WTC11 (cell line): ENCODE measurements around the gene HES5. TPM values are rescaled to one million over a fixed set of nuclear protein-coding genes. Genes with fewer than 3 reads are reported as not detected.

Source experiments
- ATAC-seq: fragments of 200-7000 bp; cut with Tn5 transposase; 2 replicates; pipeline ENCODE4 v1.10.0; 2021; ENCODE audit warnings: mild to moderate bottlenecking, moderate library complexity
- CTCF ChIA-PET: fragments of 300-600 bp; sonication (Branson Sonifier 250); formaldehyde crosslinking; loops from one replicate; lab custom pipeline; 2021; ENCODE audit warnings: antibody characterized with exemption; lab: Charles Lee
- POLR2A ChIA-PET: fragments of 350-600 bp; sonication (Branson Sonifier 250); formaldehyde crosslinking; loops from one replicate; lab custom pipeline; 2021; ENCODE audit warnings: antibody characterized with exemption; lab: Charles Lee
- DNase-seq: peaks from one replicate; pipeline ENCODE4 v3.0.0; 2021; ENCODE audit warnings: low spot score
- H3K27ac Mint-ChIP-seq: 2 replicates; pipeline ENCODE4 v1.8.0; 2021; ENCODE audit warnings: mixed read lengths
- H3K27me3 Mint-ChIP-seq: 2 replicates; pipeline ENCODE4 v1.8.0; 2021; ENCODE audit warnings: low read depth, mild to moderate bottlenecking, moderate library complexity, mixed read lengths
- H3K36me3 Mint-ChIP-seq: 2 replicates; pipeline ENCODE4 v1.8.0; 2021; ENCODE audit warnings: mixed read lengths
- H3K4me1 Mint-ChIP-seq: 2 replicates; pipeline ENCODE4 v1.8.0; 2022; ENCODE audit warnings: mixed read lengths
- H3K4me3 Mint-ChIP-seq: 2 replicates; pipeline ENCODE4 v1.8.0; 2021; ENCODE audit warnings: mild to moderate bottlenecking, moderate library complexity, mixed read lengths
- H3K9me3 Mint-ChIP-seq: 2 replicates; pipeline ENCODE4 v1.8.0; 2021; ENCODE audit warnings: mixed read lengths
- ESRRA ChIP-seq: sonication (generic); formaldehyde crosslinking; IDR thresholded peaks from 2 replicates; pipeline ENCODE4 v1.8.1; 2022; ENCODE audit warnings: mild to moderate bottlenecking, missing genetic modification reagents, borderline replicate concordance
- FOXP1 ChIP-seq: sonication (generic); formaldehyde crosslinking; IDR thresholded peaks from 2 replicates; pipeline ENCODE4 v1.8.0; 2022; ENCODE audit warnings: missing genetic modification reagents, mild to moderate bottlenecking, moderate library complexity, borderline replicate concordance
- FOXP4 ChIP-seq: sonication (generic); formaldehyde crosslinking; IDR thresholded peaks from 2 replicates; pipeline ENCODE4 v1.8.0; 2022; ENCODE audit warnings: mild to moderate bottlenecking, missing genetic modification reagents
- IRF2 ChIP-seq: sonication (generic); formaldehyde crosslinking; IDR thresholded peaks from 2 replicates; pipeline ENCODE4 v1.8.0; 2022; ENCODE audit warnings: low read depth, missing genetic modification reagents, borderline replicate concordance
- MYBL2 ChIP-seq: sonication (generic); formaldehyde crosslinking; IDR thresholded peaks from 2 replicates; pipeline ENCODE4 v1.8.1; 2023; ENCODE audit warnings: mild to moderate bottlenecking, moderate library complexity, missing genetic modification reagents
- NFYB ChIP-seq: sonication (generic); formaldehyde crosslinking; conservative IDR thresholded peaks from 2 replicates; pipeline ENCODE4 v1.8.0; 2022; ENCODE audit warnings: low read depth, missing genetic modification reagents
- NR3C1 ChIP-seq: sonication (generic); formaldehyde crosslinking; conservative IDR thresholded peaks from 2 replicates; pipeline ENCODE4 v1.8.1; 2023; ENCODE audit warnings: low read depth, mild to moderate bottlenecking, missing genetic modification reagents
- PRRX2 ChIP-seq: fragments of 250-450 bp; sonication (Bioruptor Pico); IDR thresholded peaks from 2 replicates; pipeline ENCODE4 v1.8.0; 2021; ENCODE audit warnings: mild to moderate bottlenecking
- RORB ChIP-seq: fragments of 250-450 bp; sonication (Bioruptor Pico); IDR thresholded peaks from 2 replicates; pipeline ENCODE4 v1.9.0; 2021; ENCODE audit warnings: mild to moderate bottlenecking
- SMAD3 ChIP-seq: sonication (generic); formaldehyde crosslinking; IDR thresholded peaks from 2 replicates; pipeline ENCODE4 v1.8.0; 2022; ENCODE audit warnings: missing genetic modification reagents, mild to moderate bottlenecking, borderline replicate concordance
- SMAD4 ChIP-seq: sonication (generic); formaldehyde crosslinking; IDR thresholded peaks from 2 replicates; pipeline ENCODE4 v1.8.0; 2022; ENCODE audit warnings: mild to moderate bottlenecking, missing genetic modification reagents
- SOX15 ChIP-seq: fragments of 250-450 bp; sonication (Bioruptor Pico); IDR thresholded peaks from 2 replicates; pipeline ENCODE4 v1.9.0; 2021; ENCODE audit warnings: mild to moderate bottlenecking
- TP53 ChIP-seq: sonication (generic); formaldehyde crosslinking; IDR thresholded peaks from 2 replicates; pipeline ENCODE4 v1.8.1; 2023; ENCODE audit warnings: mild to moderate bottlenecking, missing genetic modification reagents
- ZBTB43 ChIP-seq: sonication (generic); formaldehyde crosslinking; IDR thresholded peaks from 2 replicates; pipeline ENCODE4 v1.8.1; 2023; ENCODE audit warnings: mild to moderate bottlenecking, missing genetic modification reagents
- ZNF232 ChIP-seq: sonication (generic); formaldehyde crosslinking; IDR thresholded peaks from 2 replicates; pipeline ENCODE4 v1.8.0; 2022; ENCODE audit warnings: mild to moderate bottlenecking, missing genetic modification reagents
- ZNF281 ChIP-seq: sonication (generic); formaldehyde crosslinking; IDR thresholded peaks from 2 replicates; pipeline ENCODE4 v1.8.0; 2023; ENCODE audit warnings: mild to moderate bottlenecking, missing genetic modification reagents
- ZNF317 ChIP-seq: sonication (generic); formaldehyde crosslinking; IDR thresholded peaks from 2 replicates; pipeline ENCODE4 v1.8.1; 2023; ENCODE audit warnings: low read depth, mild to moderate bottlenecking, moderate library complexity, missing genetic modification reagents, borderline replicate concordance
- total RNA-seq: library from RNA; stranded (reverse); gene quantifications from 3 replicates; pipeline ENCODE4 v1.2.3, GENCODE V29; 2021
- TF ChIP-seq, protein P1 (sequence below): fragments of 250-450 bp; sonication (Bioruptor Pico); IDR thresholded peaks from 2 replicates; pipeline ENCODE4 v1.9.0; 2021; ENCODE audit warnings: mild to moderate bottlenecking
- TF ChIP-seq, protein P2 (sequence below): sonication (generic); formaldehyde crosslinking; IDR thresholded peaks from 2 replicates; pipeline ENCODE4 v1.8.1; 2023; ENCODE audit warnings: mild to moderate bottlenecking, missing genetic modification reagents, moderate library complexity
- TF ChIP-seq, protein P3 (sequence below): sonication (generic); formaldehyde crosslinking; IDR thresholded peaks from 2 replicates; pipeline ENCODE4 v1.8.0; 2023; ENCODE audit warnings: missing genetic modification reagents
- TF ChIP-seq, protein P4 (sequence below): fragments of 250-450 bp; sonication (Bioruptor Pico); IDR thresholded peaks from 2 replicates; pipeline ENCODE4 v1.9.0; 2021; ENCODE audit warnings: mild to moderate bottlenecking

The HES5 gene
- total RNA-seq, 1 experiment from 2014 or later: not detected

- no peaks in the 10 kb centered on the region for H3K27me3 Mint-ChIP-seq
- H3K36me3 Mint-ChIP-seq: no peaks in the 10 kb centered on the region
- no peaks in the 10 kb centered on the region for H3K9me3 Mint-ChIP-seq
- DNase-seq: no peak
- ATAC-seq: no peak
- ChIA-PET POLR2A (no interaction called here), CTCF (interaction anchor here (1.4 kb wide), 2 partner anchors 67 to 80 kb away, joined by 3 read pairs; no protein-coding TSS in a partner anchor)
- no peak for TF ChIP-seq IRF2
- no peak for TF ChIP-seq NFYB (CRISPR knock-in tag)
- no peak for TF ChIP-seq NR3C1 (CRISPR knock-in tag)
- TF ChIP-seq ZNF281: no peak
- TF ChIP-seq, protein P1, sequence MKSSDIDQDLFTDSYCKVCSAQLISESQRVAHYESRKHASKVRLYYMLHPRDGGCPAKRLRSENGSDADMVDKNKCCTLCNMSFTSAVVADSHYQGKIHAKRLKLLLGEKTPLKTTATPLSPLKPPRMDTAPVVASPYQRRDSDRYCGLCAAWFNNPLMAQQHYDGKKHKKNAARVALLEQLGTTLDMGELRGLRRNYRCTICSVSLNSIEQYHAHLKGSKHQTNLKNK (CRISPR knock-in tag): no peak
- TF ChIP-seq, protein P2, sequence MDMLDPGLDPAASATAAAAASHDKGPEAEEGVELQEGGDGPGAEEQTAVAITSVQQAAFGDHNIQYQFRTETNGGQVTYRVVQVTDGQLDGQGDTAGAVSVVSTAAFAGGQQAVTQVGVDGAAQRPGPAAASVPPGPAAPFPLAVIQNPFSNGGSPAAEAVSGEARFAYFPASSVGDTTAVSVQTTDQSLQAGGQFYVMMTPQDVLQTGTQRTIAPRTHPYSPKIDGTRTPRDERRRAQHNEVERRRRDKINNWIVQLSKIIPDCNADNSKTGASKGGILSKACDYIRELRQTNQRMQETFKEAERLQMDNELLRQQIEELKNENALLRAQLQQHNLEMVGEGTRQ (CRISPR knock-in tag): no peak
- TF ChIP-seq, protein P3, sequence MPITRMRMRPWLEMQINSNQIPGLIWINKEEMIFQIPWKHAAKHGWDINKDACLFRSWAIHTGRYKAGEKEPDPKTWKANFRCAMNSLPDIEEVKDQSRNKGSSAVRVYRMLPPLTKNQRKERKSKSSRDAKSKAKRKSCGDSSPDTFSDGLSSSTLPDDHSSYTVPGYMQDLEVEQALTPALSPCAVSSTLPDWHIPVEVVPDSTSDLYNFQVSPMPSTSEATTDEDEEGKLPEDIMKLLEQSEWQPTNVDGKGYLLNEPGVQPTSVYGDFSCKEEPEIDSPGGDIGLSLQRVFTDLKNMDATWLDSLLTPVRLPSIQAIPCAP (CRISPR knock-in tag): no peak
- TF ChIP-seq TP53 (CRISPR knock-in tag): no peak
- no peak for TF ChIP-seq FOXP4 (CRISPR knock-in tag)
- no peak for TF ChIP-seq FOXP1 (CRISPR knock-in tag)
- TF ChIP-seq PRRX2 (CRISPR knock-in tag): no peak
- H3K4me3 Mint-ChIP-seq: no peak overlapping the region
- H3K4me1 Mint-ChIP-seq: no peaks in the 10 kb centered on the region
- no peak overlapping the region for H3K27ac Mint-ChIP-seq
Measured at GRCh38 chr1:2481885-2482284, 48.2 kb downstream of the HES5 start.

DNA sequence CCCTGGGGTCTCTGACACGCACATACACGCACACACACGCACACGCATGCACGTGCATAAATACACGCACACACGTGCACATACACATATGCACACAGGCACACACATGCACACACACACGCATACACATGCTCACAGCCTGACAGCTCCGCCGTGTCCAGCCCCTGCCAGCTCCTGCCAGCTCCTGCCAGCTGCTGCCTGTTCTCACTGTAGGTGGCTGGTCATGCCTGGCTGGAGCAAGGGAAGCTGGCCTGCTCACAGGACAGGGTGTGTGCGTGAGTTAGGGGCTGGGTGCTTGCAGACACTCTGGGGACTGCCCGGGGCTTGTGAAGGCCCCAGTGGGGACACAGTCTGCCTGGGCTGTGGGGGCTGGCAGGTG lies 49.1 kb downstream of the HES5 start:
- no peaks in the 10 kb centered on the region for H3K9me3 Mint-ChIP-seq
- H3K27me3 Mint-ChIP-seq: no peaks in the 10 kb centered on the region
- no peak overlapping the region for H3K27ac Mint-ChIP-seq
- H3K36me3 Mint-ChIP-seq: no peaks in the 10 kb centered on the region
- POLR2A ChIA-PET: no interaction called here
- H3K4me1 Mint-ChIP-seq: no peaks in the 10 kb centered on the region
- DNase-seq (no peak), ATAC-seq (no peak)
- no peak overlapping the region for H3K4me3 Mint-ChIP-seq
- TF ChIP-seq, protein P4, sequence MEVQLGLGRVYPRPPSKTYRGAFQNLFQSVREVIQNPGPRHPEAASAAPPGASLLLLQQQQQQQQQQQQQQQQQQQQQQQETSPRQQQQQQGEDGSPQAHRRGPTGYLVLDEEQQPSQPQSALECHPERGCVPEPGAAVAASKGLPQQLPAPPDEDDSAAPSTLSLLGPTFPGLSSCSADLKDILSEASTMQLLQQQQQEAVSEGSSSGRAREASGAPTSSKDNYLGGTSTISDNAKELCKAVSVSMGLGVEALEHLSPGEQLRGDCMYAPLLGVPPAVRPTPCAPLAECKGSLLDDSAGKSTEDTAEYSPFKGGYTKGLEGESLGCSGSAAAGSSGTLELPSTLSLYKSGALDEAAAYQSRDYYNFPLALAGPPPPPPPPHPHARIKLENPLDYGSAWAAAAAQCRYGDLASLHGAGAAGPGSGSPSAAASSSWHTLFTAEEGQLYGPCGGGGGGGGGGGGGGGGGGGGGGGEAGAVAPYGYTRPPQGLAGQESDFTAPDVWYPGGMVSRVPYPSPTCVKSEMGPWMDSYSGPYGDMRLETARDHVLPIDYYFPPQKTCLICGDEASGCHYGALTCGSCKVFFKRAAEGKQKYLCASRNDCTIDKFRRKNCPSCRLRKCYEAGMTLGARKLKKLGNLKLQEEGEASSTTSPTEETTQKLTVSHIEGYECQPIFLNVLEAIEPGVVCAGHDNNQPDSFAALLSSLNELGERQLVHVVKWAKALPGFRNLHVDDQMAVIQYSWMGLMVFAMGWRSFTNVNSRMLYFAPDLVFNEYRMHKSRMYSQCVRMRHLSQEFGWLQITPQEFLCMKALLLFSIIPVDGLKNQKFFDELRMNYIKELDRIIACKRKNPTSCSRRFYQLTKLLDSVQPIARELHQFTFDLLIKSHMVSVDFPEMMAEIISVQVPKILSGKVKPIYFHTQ (CRISPR knock-in tag): no peak
- TF ChIP-seq SMAD3 (CRISPR knock-in tag): no peak
- TF ChIP-seq ZBTB43 (CRISPR knock-in tag): no peak
- no peak for TF ChIP-seq MYBL2
- no peak for TF ChIP-seq RORB (CRISPR knock-in tag)
- TF ChIP-seq SMAD4: no peak
- TF ChIP-seq ZNF317 (CRISPR knock-in tag): no peak
- no peak for TF ChIP-seq NFYB (CRISPR knock-in tag)
- TF ChIP-seq ESRRA (CRISPR knock-in tag): no peak
- no peak for TF ChIP-seq ZNF232
- no peak for TF ChIP-seq SOX15 (CRISPR knock-in tag)
- CTCF ChIA-PET: no interaction called here
